Measurements from ENCODE around the gene TTF2. TPM values are rescaled to one million over a fixed set of nuclear protein-coding genes. Genes with fewer than 3 reads are reported as not detected.

Gene TTF2
- total RNA-seq, 2 experiments from 2014 or later = 78.0 to 83.8 TPM

DNA sequence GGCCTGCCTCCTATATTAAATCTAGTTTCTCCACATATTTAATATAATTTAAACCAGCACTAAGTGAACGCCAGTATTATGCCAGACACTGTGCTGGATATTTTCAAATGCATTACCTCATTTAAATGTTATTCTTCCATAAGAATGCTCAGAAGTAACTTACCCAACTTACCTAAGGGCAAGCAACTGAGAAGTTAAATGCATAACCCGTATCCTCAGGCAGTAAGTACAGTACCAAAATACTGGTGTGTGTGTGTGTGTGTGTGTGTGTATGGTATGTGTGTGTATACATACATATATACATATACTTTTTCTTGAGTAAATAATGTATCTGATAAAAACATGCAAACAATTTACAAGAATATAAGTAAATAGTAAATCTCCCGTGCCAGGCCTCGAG, 70.4 kb downstream of the TTF2 start:
- CTCF ChIA-PET = no interaction called here
- POLR2A ChIA-PET = no interaction called here
- no peak overlapping the region for H3K27ac Mint-ChIP-seq
- peaks cover 25% of the 10 kb centered on the region for H3K27me3 Mint-ChIP-seq
- H3K4me3 Mint-ChIP-seq = no peak overlapping the region
- no peaks in the 10 kb centered on the region for H3K4me1 Mint-ChIP-seq
- H3K9me3 Mint-ChIP-seq = no peaks in the 10 kb centered on the region
- no peaks in the 10 kb centered on the region for H3K36me3 Mint-ChIP-seq (ENCODE audit: low read depth)
- no peak for DNase-seq

DNA sequence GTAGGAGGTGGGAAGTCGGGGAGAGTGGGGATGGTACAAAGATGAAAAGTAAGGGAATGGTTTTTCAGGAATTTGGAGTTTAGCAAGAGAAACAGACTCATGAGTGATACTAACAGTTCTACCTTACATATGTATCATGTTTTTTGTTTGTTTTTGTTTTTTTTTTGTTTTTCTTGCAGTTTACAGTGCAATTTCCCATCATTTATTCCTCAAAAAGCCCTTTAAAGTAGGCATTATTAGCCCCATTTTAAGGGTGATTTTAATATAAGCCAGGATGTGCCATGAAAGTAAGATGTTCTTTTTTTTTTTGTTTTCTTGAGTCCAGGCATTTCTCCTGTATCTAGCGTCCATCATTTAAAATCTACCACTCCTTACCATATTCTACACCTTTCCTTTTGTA, 75.2 kb downstream of the TTF2 start:
- Mint-ChIP-seq H3K4me3 (no peak overlapping the region), H3K27ac (no peak overlapping the region), H3K9me3 (no peaks in the 10 kb centered on the region), H3K36me3 (ENCODE audit: low read depth) (no peaks in the 10 kb centered on the region), H3K4me1 (no peaks in the 10 kb centered on the region), H3K27me3 (peaks cover 10% of the 10 kb centered on the region)
- ChIA-PET POLR2A (no interaction called here), CTCF (no interaction called here)
- no peak for DNase-seq

GRCh38 chr1:117136749-117137148, 76.6 kb downstream of the TTF2 start:
- H3K27me3 Mint-ChIP-seq = peaks cover 10% of the 10 kb centered on the region
- no peak overlapping the region for H3K27ac Mint-ChIP-seq
- POLR2A ChIA-PET = no interaction called here
- H3K4me1 Mint-ChIP-seq = no peaks in the 10 kb centered on the region
- H3K9me3 Mint-ChIP-seq = no peaks in the 10 kb centered on the region
- no peak overlapping the region for H3K4me3 Mint-ChIP-seq
- CTCF ChIA-PET = interaction anchor here (1.1 kb wide), 1 partner anchor 412 kb away, joined by 3 read pairs; no protein-coding TSS in a partner anchor
- DNase-seq = no peak
- H3K36me3 Mint-ChIP-seq (ENCODE audit: low read depth) = no peaks in the 10 kb centered on the region

DNA sequence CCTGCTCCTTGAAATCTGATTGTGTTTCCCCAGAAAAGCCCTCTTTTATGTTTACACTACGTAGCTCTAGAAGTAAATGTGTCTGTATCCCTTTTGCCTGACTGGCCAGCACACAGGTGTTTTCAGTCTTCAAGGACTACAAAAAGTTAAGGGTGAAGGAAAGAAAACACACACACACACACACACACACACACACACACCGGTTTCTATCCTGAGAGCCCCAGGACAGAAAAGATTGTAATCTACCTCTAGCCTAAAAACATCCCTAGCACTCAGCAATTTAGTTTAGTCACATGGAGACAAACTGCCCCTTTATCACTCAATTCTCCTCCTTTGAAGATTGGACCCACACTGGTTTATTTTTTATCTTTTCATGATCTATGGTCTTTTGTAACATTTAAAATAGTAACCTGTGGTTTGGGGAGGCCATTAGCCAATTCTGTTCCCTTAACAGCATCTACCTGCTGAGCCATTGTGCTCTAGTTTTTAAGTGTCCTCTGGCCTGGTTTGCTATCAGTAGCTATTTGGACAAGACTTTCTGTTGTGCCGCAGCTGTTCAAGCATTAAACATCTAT, 77.2 kb downstream of the TTF2 start:
- Mint-ChIP-seq H3K36me3 (ENCODE audit: low read depth) (no peaks in the 10 kb centered on the region), H3K9me3 (no peaks in the 10 kb centered on the region), H3K27me3 (peaks cover 8% of the 10 kb centered on the region), H3K4me1 (no peaks in the 10 kb centered on the region), H3K4me3 (no peak overlapping the region), H3K27ac (no peak overlapping the region)
- POLR2A ChIA-PET = no interaction called here
- DNase-seq = no peak
- CTCF ChIA-PET = interaction anchor here (0.7 to 1.1 kb wide), 2 partner anchors 9 to 412 kb away, joined by 3 to 4 read pairs; no protein-coding TSS in a partner anchor

DNA sequence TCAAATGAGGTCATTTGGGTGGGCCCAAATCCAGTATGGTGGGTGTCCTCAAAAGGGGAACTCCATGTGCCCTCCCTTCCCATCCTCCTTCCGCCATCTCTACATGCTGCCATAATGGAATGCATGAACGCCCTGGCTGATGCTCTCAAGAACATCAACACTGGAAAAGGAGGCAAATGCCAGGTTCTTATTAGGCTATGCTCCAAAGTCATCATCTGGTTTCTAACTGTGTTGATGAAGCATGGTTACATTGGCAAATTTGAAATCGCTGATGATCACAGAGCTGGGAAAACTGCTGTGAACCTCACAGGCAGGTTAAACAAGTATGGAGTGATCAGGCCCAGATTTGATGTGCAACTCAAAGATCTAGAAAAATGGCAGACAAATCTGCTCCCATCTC, 78.0 kb downstream of the TTF2 start:
- no peaks in the 10 kb centered on the region for H3K9me3 Mint-ChIP-seq
- H3K27me3 Mint-ChIP-seq = peaks cover 8% of the 10 kb centered on the region
- CTCF ChIA-PET = interaction anchor here (0.7 kb wide), 1 partner anchor 9 kb away, joined by 4 read pairs; no protein-coding TSS in a partner anchor
- no peaks in the 10 kb centered on the region for H3K4me1 Mint-ChIP-seq
- no peak for DNase-seq
- no peaks in the 10 kb centered on the region for H3K36me3 Mint-ChIP-seq (ENCODE audit: low read depth)
- POLR2A ChIA-PET = no interaction called here
- H3K27ac Mint-ChIP-seq = no peak overlapping the region
- no peak overlapping the region for H3K4me3 Mint-ChIP-seq

DNA sequence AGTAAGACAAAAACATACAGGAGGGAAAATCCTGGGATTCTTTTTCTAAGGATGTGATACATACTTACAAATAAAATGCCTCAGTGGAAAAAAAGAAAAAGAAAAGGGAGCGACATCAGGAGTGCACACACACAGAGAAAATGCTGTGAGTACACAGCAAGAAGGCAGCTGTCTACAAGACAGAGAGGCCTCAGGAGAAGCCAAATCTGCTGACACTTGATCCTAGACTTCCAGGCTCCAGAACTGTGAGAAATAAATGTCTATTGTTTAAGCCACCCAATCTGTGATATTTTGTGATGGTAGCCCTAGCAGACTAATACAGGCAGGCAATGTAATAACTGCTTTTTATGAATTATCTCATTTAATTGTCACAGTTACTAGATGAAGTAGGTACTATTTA, 78.4 kb downstream of the TTF2 start:
- H3K36me3 Mint-ChIP-seq (ENCODE audit: low read depth) = no peaks in the 10 kb centered on the region
- H3K27me3 Mint-ChIP-seq = peaks cover 8% of the 10 kb centered on the region
- no peak overlapping the region for H3K27ac Mint-ChIP-seq
- ChIA-PET CTCF (no interaction called here), POLR2A (no interaction called here)
- H3K9me3 Mint-ChIP-seq = no peaks in the 10 kb centered on the region
- no peaks in the 10 kb centered on the region for H3K4me1 Mint-ChIP-seq
- DNase-seq = no peak
- H3K4me3 Mint-ChIP-seq = no peak overlapping the region

- Mint-ChIP-seq H3K27me3 (peaks cover 10% of the 10 kb centered on the region), H3K9me3 (no peaks in the 10 kb centered on the region), H3K36me3 (ENCODE audit: low read depth) (no peaks in the 10 kb centered on the region), H3K4me3 (no peak overlapping the region), H3K4me1 (no peaks in the 10 kb centered on the region), H3K27ac (no peak overlapping the region)
- no peak for DNase-seq
- ChIA-PET POLR2A (no interaction called here), CTCF (no interaction called here)
Measured at GRCh38 chr1:117142200-117142599, 82.1 kb downstream of the TTF2 start.

DNA sequence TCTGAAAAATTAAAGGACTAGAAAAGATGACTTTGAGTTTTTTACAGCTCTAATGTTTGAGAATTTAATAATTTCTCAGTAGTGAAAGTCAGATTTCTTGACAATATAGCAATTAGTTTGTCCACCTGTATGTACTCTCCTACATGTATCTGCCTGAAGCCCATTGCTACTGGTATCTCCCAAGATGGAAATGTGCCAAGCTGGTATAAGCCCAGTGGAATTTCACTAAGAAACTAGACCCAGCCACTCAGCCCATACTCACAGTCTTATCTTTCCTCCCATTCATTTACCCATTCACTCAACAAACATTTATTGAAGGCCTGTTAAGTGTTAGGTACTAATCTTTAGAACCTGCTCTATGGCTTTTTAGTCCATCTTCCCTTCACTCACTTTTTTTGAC, 83.0 kb downstream of the TTF2 start:
- peaks cover 12% of the 10 kb centered on the region for H3K27me3 Mint-ChIP-seq
- H3K9me3 Mint-ChIP-seq = no peaks in the 10 kb centered on the region
- H3K4me3 Mint-ChIP-seq = no peak overlapping the region
- H3K4me1 Mint-ChIP-seq = no peaks in the 10 kb centered on the region
- POLR2A ChIA-PET = no interaction called here
- no peaks in the 10 kb centered on the region for H3K36me3 Mint-ChIP-seq (ENCODE audit: low read depth)
- no peak overlapping the region for H3K27ac Mint-ChIP-seq
- CTCF ChIA-PET = no interaction called here
- no peak for DNase-seq

DNA sequence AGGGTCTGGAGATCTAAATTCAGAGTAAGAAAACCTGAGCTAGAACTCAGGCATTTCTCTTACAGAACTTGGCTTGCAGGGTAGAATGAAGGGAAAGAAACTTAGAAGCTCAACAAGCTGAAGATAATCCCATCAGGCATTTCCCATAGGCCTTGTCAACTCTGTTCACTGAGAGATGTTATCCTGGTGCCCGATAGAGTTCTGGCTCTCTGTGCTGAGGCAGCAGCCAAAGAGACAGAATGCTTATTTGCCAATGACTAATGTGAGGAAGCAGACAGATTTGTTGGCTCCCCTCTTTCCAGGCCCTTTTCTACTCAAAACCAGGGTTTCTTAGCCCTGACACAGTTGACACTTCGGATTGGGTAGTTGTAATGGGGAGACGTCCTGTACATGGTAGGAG, 83.7 kb downstream of the TTF2 start:
- ChIA-PET CTCF (no interaction called here), POLR2A (no interaction called here)
- peaks cover 12% of the 10 kb centered on the region for H3K27me3 Mint-ChIP-seq
- H3K27ac Mint-ChIP-seq = no peak overlapping the region
- DNase-seq = no peak
- H3K36me3 Mint-ChIP-seq (ENCODE audit: low read depth) = no peaks in the 10 kb centered on the region
- no peaks in the 10 kb centered on the region for H3K4me1 Mint-ChIP-seq
- H3K9me3 Mint-ChIP-seq = no peaks in the 10 kb centered on the region
- no peak overlapping the region for H3K4me3 Mint-ChIP-seq

DNA sequence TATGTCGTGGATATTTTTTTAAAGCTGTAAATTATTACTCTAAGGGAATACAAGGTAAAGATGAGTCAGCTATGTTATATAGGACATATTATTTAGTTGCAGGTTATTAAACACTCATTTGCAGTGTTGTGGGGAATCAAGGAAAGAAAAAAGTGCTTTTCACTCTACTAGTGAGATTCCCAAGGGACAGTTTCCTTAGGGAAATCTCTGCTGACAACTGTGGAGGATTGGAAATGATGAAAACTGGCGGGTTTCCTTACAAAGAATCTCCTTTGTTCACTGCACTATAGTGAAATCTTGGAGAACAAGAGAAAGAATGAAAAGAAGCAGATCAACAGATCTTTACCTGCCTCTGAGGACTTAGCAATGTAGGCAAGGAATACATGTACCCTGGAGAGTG, 85.9 kb downstream of the TTF2 start:
- H3K4me1 Mint-ChIP-seq = no peaks in the 10 kb centered on the region
- no peaks in the 10 kb centered on the region for H3K9me3 Mint-ChIP-seq
- ChIA-PET CTCF (no interaction called here), POLR2A (no interaction called here)
- H3K36me3 Mint-ChIP-seq (ENCODE audit: low read depth) = no peaks in the 10 kb centered on the region
- no peak for DNase-seq
- peaks cover 14% of the 10 kb centered on the region for H3K27me3 Mint-ChIP-seq
- no peak overlapping the region for H3K27ac Mint-ChIP-seq
- H3K4me3 Mint-ChIP-seq = no peak overlapping the region

DNA sequence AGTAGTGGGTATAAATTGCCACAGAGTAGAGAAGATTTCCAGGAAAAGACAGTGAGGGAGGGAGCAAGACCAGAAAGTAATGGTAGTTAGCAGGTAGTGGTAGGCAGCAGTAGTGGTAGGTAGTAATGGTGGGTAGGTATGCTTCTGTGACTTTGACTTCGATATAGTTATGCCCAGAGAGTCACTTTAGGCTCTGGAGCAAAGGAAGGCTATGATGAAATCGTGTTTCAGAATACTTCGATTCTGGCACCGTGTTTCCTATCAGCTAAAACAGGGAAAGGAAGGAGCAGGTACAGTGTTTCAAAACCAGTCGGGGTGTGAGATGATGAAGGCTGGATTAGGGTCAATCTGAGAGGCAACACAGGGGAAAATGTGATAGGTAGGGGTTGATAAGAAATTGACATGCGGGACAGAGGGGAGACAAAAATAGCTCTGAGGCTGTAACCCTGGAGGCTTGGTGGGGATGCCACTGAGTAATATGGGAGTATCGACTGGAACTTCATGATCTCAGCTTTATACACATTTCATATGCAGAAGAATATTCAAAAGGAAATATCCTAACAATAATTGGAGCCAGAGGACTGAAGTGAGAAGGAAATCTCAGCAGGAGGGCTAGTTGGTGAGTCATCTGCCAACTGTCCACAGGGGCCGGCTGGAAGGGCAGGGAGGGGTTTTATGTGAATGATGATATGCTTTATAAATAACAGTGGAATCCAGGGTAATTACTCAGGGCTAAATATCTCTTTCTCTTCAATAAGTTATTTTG, 86.6 kb downstream of the TTF2 start:
- no peak overlapping the region for H3K27ac Mint-ChIP-seq
- H3K4me3 Mint-ChIP-seq = no peak overlapping the region
- H3K4me1 Mint-ChIP-seq = no peaks in the 10 kb centered on the region
- ChIA-PET POLR2A (no interaction called here), CTCF (no interaction called here)
- no peaks in the 10 kb centered on the region for H3K36me3 Mint-ChIP-seq (ENCODE audit: low read depth)
- H3K27me3 Mint-ChIP-seq = peaks cover 14% of the 10 kb centered on the region
- DNase-seq = no peak
- H3K9me3 Mint-ChIP-seq = peaks cover 3% of the 10 kb centered on the region

DNA sequence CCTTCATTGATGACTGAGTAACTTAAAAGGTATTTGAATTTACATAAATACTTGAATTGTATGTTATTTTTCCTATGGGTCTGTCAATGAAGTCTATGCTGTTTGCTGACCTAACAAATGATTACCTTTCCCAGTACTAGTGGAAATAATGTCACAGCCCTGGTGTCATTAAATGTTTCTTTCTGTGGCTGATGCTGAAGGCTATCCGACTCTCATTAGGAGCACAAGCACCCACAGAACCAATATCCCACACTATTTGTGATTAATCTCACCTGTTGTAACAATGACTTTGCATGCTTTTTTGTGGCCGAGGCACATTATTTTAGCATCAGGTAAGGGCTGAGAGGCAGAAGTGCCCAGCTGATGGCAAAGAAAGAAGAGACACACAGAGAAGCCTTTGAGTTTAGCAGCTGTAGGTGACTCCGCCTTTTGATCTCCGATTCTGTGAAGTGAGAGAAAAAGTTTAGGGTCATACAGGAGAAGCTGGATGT, 87.3 kb downstream of the TTF2 start:
- DNase-seq = no peak
- no peak overlapping the region for H3K27ac Mint-ChIP-seq
- ChIA-PET CTCF (no interaction called here), POLR2A (no interaction called here)
- H3K36me3 Mint-ChIP-seq (ENCODE audit: low read depth) = no peaks in the 10 kb centered on the region
- no peak overlapping the region for H3K4me3 Mint-ChIP-seq
- H3K9me3 Mint-ChIP-seq = peaks cover 5% of the 10 kb centered on the region
- peaks cover 14% of the 10 kb centered on the region for H3K27me3 Mint-ChIP-seq
- no peaks in the 10 kb centered on the region for H3K4me1 Mint-ChIP-seq

DNA sequence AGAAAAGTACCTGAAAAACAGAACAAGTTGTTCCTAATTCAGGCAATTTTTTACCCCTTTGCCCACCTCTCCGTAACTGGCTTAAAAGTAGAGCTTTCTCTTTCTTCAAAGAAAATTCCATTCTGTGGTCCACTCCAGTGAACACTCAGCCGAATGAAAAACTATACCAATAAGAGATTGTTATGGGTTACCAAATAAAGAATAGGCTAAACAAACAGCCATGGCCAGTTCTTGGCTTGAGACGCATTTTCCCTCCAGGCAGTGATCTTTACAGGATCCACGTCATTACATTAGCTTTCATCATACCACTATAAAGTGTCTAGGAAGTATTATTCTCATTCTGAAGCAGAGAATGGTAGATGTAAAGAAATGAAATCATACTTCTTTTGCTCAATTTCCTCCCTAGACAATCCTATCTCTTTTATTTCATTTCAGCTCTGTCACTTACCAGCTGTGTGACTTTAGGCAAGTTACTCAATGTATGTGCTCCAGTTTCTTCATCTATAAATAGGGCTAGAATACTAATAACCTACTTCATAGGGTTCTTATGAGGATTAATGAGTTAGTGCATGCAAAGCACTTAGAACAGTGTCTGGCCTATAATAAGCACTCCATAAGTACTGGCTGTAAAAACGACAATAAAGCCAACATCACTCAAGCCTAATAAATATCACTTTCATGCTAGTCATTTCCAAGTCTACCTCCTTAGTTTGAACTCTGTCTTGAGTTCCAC, 87.9 kb downstream of the TTF2 start:
- no peak overlapping the region for H3K27ac Mint-ChIP-seq
- no peaks in the 10 kb centered on the region for H3K4me1 Mint-ChIP-seq
- ChIA-PET POLR2A (no interaction called here), CTCF (no interaction called here)
- no peaks in the 10 kb centered on the region for H3K36me3 Mint-ChIP-seq (ENCODE audit: low read depth)
- peaks cover 14% of the 10 kb centered on the region for H3K27me3 Mint-ChIP-seq
- peaks cover 5% of the 10 kb centered on the region for H3K9me3 Mint-ChIP-seq
- DNase-seq = no peak
- H3K4me3 Mint-ChIP-seq = no peak overlapping the region

GRCh38 chr1:117150316-117150715, 90.2 kb downstream of the TTF2 start:
- POLR2A ChIA-PET = no interaction called here
- Mint-ChIP-seq H3K4me3 (no peak overlapping the region), H3K27ac (no peak overlapping the region), H3K9me3 (peaks cover 5% of the 10 kb centered on the region), H3K27me3 (peaks cover 14% of the 10 kb centered on the region), H3K36me3 (ENCODE audit: low read depth) (no peaks in the 10 kb centered on the region), H3K4me1 (no peaks in the 10 kb centered on the region)
- CTCF ChIA-PET = no interaction called here
- no peak for DNase-seq
